Liver (tissue), 9 donors: ENCODE data around the gene RBFOX1. TPM values are rescaled to one million over a fixed set of nuclear protein-coding genes. Genes with fewer than 3 reads are reported as not detected.

Experiments
- DNase-seq: peaks from one replicate; pipeline ENCODE4 v3.0.0-alpha.2; 2017; ENCODE audit warnings: low spot score
- H3K27ac ChIP-seq, 2 donors: one replicate each; pipeline ENCODE4 v1.7.0; 2013; ENCODE audit warnings: inconsistent platforms in 2 of 2, low read length in 2 of 2, control low read depth in 1 of 2, low read depth in 1 of 2, mild to moderate bottlenecking in 1 of 2
- H3K27me3 ChIP-seq, 4 donors: one replicate each; pipeline versions ENCODE4 v1.6.1 to v1.7.0; 2013; ENCODE audit warnings: low read length in 3 of 4, inconsistent platforms in 1 of 4, mild to moderate bottlenecking in 1 of 4, moderate library complexity in 1 of 4; ENCODE audit not compliant: control insufficient read depth in 4 of 4, insufficient read depth in 4 of 4
- H3K36me3 ChIP-seq, 4 donors: one replicate each; pipeline versions ENCODE4 v1.6.1 to v1.7.0; 2013; ENCODE audit warnings: low read length in 3 of 4, mild to moderate bottlenecking in 3 of 4, low read depth in 1 of 4, moderate library complexity in 1 of 4; ENCODE audit not compliant: control insufficient read depth in 4 of 4, insufficient read depth in 3 of 4
- H3K4me1 ChIP-seq, 4 donors: one replicate each; pipeline versions ENCODE4 v1.6.1 to v1.7.0; 2013; ENCODE audit warnings: low read length in 3 of 4, mild to moderate bottlenecking in 3 of 4, moderate library complexity in 1 of 4; ENCODE audit not compliant: control insufficient read depth in 4 of 4, insufficient read depth in 4 of 4
- H3K4me3 ChIP-seq, 3 donors: one replicate each; pipeline versions ENCODE4 v1.6.1 to v1.7.0; 2013; ENCODE audit warnings: low read length in 3 of 3, control low read depth in 1 of 3, low read depth in 1 of 3, mild to moderate bottlenecking in 1 of 3
- H3K9ac ChIP-seq, 2 donors: one replicate each; pipeline ENCODE4 v1.7.0; 2013; ENCODE audit warnings: low read length in 2 of 2, mild to moderate bottlenecking in 2 of 2, moderate library complexity in 2 of 2, control low read depth in 1 of 2, low read depth in 1 of 2
- H3K9me3 ChIP-seq, 4 donors: one replicate each; pipeline versions ENCODE4 v1.6.1 to v1.7.0; 2013; ENCODE audit warnings: low read length in 3 of 4; ENCODE audit not compliant: control insufficient read depth in 4 of 4
- CTCF ChIP-seq: fragments of 150-350 bp; IDR thresholded peaks from 2 replicates; pipeline ENCODE4 v1.5.1; 2017; ENCODE audit warnings: improper control_type of control experiment, low read depth, low read length; ENCODE audit not compliant: missing input control
- EGR1 ChIP-seq, 2 donors: IDR thresholded peaks; 2 replicates each; pipeline ENCODE4 v1.6.1; 2016 to 2018; ENCODE audit warnings: antibody characterized with exemption in 2 of 2, low read depth in 2 of 2
- FOXA1 ChIP-seq: IDR thresholded peaks from 2 replicates; pipeline ENCODE4 v1.6.1; 2016; ENCODE audit warnings: antibody characterized with exemption
- FOXA2 ChIP-seq: IDR thresholded peaks from 2 replicates; pipeline ENCODE4 v1.6.1; 2016; ENCODE audit warnings: antibody characterized with exemption
- GABPA ChIP-seq, 2 donors: IDR thresholded peaks in 1 of 2; conservative IDR thresholded peaks in 1 of 2; 2 replicates each; pipeline ENCODE4 v1.6.1; 2016; ENCODE audit warnings: antibody characterized with exemption in 2 of 2, mild to moderate bottlenecking in 1 of 2, moderate library complexity in 1 of 2
- JUND ChIP-seq, 2 donors: IDR thresholded peaks; 2 replicates each; pipeline ENCODE4 v1.6.1; 2016; ENCODE audit warnings: antibody characterized with exemption in 2 of 2
- MAX ChIP-seq: IDR thresholded peaks from 2 replicates; pipeline ENCODE4 v1.6.1; 2016; ENCODE audit warnings: antibody characterized with exemption
- NR2F2 ChIP-seq: IDR thresholded peaks from 2 replicates; pipeline ENCODE4 v1.6.1; 2016; ENCODE audit warnings: antibody characterized with exemption
- SP1 ChIP-seq: IDR thresholded peaks from 2 replicates; pipeline ENCODE4 v1.6.1; 2018; ENCODE audit warnings: antibody characterized with exemption, mild to moderate bottlenecking
- TAF1 ChIP-seq: conservative IDR thresholded peaks from 2 replicates; pipeline ENCODE4 v1.6.1; 2016; ENCODE audit warnings: antibody characterized with exemption, mild to moderate bottlenecking
- ZBTB33 ChIP-seq: IDR thresholded peaks from 2 replicates; pipeline ENCODE4 v1.6.1; 2016; ENCODE audit warnings: antibody characterized with exemption
- WGBS: extraction: QIAGEN DNeasy Blood & Tissue Kit; methylation state at CpG from one replicate; pipeline ENCODE4 v1.1.7; 2013; 5-methylcytosine and 5-hydroxymethylcytosine counted together
- polyA plus RNA-seq, 2 donors: library from polyadenylated mRNA; stranded (reverse) in 1 of 2; unstranded in 1 of 2; fragments of 200-250 nt in 1 of 2; fragments of >200 nt in 1 of 2; fragmentation: Nextera tagmentation in 1 of 2; extraction: Ambion mirVana in 1 of 2; gene quantifications; one replicate each; pipeline versions ENCODE4 v1.2.1 to v1.2.3, GENCODE V29; 2013 to 2015
- total RNA-seq, 2 donors: library from RNA; depleted of rRNA; stranded (reverse); fragments of >200 nt; gene quantifications; one replicate each; pipeline ENCODE4 v1.2.3, GENCODE V29; 2014
- donor health status: healthy.
- donor health status: healthy.
- donor health status: healthy.
- donor health status: healthy.
- donor health status: healthy.

The RBFOX1 gene
- total and polyA plus RNA-seq, 4 donors, result not detected

GRCh38 chr16:7506363-7506762 lies 173.7 kb downstream of the RBFOX1 start (continued):
- TF ChIP-seq ZBTB33 (no peak), NR2F2 (no peak), FOXA1 (no peak), JUND (IDR thresholded peaks at IDR 0.05) (no peak), SP1 (no peak), EGR1 (IDR thresholded peaks at IDR 0.05; ENCODE audit: low read depth in 2 of 2) (no peak)

- Histone ChIP-seq H3K27me3 (peaks cover 0 to 2% (median 0%) of the 10 kb centered on the region in 4 donors), H3K4me3 (no peak overlapping the region), H3K27ac (no peak overlapping the region), H3K4me1 (no peaks in the 10 kb centered on the region), H3K9ac (no peak overlapping the region), H3K36me3 (no peaks in the 10 kb centered on the region), H3K9me3 (peaks cover 0 to 4% (median 0%) of the 10 kb centered on the region in 4 donors)
- WGBS, result 62% methylated on average over 3 of the region's 3 CpGs
- TF ChIP-seq MAX (no peak), SP1 (no peak)
- DNase-seq, result no peak
Observed at GRCh38 chr16:7508656-7509055, 176.0 kb downstream of the RBFOX1 start.

- H3K27me3 ChIP-seq, result peaks cover 0 to 2% (median 0%) of the 10 kb centered on the region in 4 donors
- no peak for DNase-seq
- H3K9ac ChIP-seq, result no peak overlapping the region
- no peaks in the 10 kb centered on the region for H3K4me1 ChIP-seq
- no peak for TF ChIP-seq CTCF
- no peak for TF ChIP-seq FOXA2
- no peak for TF ChIP-seq NR2F2
- no peak for TF ChIP-seq SP1
- no peak for TF ChIP-seq GABPA (IDR thresholded peaks at IDR 0.05 in 1 of 2, conservative IDR thresholded peaks at IDR 0.05 in 1 of 2)
- no peak for TF ChIP-seq FOXA1
- no peak for TF ChIP-seq TAF1
- no peak for TF ChIP-seq MAX
- H3K36me3 ChIP-seq, result no peaks in the 10 kb centered on the region
- H3K9me3 ChIP-seq, result peaks cover 0 to 5% (median 0%) of the 10 kb centered on the region in 4 donors
- 75% methylated on average over 23 of the region's 23 CpGs for WGBS
- H3K27ac ChIP-seq, result no peak overlapping the region
- H3K4me3 ChIP-seq, result no peak overlapping the region
Observed at GRCh38 chr16:7509963-7510601, 177.4 kb downstream of the RBFOX1 start.
